Measurements from ENCODE around the gene FAM200C. TPM values are rescaled to one million over a fixed set of nuclear protein-coding genes. Genes with fewer than 3 reads are reported as not detected.

Gene FAM200C
- total RNA-seq, 1 donor from 2014 or later, result 25.3 TPM

DNA sequence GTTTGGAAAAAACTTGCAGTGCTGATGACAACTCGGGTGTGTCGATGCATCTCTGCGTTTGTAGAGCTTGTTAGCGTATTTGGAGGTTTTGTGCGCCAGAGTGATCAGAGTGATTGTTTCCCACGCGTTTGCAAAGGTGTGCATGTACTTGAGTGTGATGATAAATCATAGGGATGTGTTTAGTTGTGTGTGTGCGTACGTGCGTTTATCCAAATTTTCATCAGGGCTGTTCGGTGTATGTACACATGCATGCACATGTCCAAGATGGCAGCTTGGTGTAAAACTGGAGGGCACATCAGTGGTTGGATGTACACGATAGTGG lies 29.2 kb downstream of the FAM200C start:
- H3K4me1 Mint-ChIP-seq, result peaks cover 7% of the 10 kb centered on the region
- Histone ChIP-seq H3K4me3 (peak overlapping the region; percentile 48), H3K4me1 (no peaks in the 10 kb centered on the region), H3K27me3 (peaks cover 59% of the 10 kb centered on the region), H4K20me1 (ENCODE audit: low read depth) (no peaks in the 10 kb centered on the region), H3K27ac (no peak overlapping the region), H3F3A (ENCODE audit: low read depth) (peaks cover 9% of the 10 kb centered on the region), H3K36me3 (no peaks in the 10 kb centered on the region), H3K4me2 (peak overlapping the region; percentile 81), H2AFZ (replicated peaks) (peak overlapping the region; percentile 88), H3K79me2 (ENCODE audit: low read depth) (no peaks in the 10 kb centered on the region), H3K9me3 (ENCODE audit: low read depth) (no peaks in the 10 kb centered on the region), H3K9ac (no peak overlapping the region)
- no peak overlapping the region for H3K27ac Mint-ChIP-seq
- H3K27me3 Mint-ChIP-seq (ENCODE audit: insufficient read depth, low read depth), result peaks cover 9% of the 10 kb centered on the region
- no peaks in the 10 kb centered on the region for H3K36me3 Mint-ChIP-seq
- peak overlapping the region; percentile 78 for H3K4me3 Mint-ChIP-seq
- peaks cover 4% of the 10 kb centered on the region for H3K9me3 Mint-ChIP-seq
- TF ChIP-seq EZH2 (IDR thresholded peaks at IDR 0.05) (no peak), EZH2phosphoT487 (IDR thresholded peaks at IDR 0.05) (no peak), CTCF (IDR thresholded peaks at IDR 0.05) (no peak)
- no peak for DNase-seq (ENCODE audit: low spot score)

DNA sequence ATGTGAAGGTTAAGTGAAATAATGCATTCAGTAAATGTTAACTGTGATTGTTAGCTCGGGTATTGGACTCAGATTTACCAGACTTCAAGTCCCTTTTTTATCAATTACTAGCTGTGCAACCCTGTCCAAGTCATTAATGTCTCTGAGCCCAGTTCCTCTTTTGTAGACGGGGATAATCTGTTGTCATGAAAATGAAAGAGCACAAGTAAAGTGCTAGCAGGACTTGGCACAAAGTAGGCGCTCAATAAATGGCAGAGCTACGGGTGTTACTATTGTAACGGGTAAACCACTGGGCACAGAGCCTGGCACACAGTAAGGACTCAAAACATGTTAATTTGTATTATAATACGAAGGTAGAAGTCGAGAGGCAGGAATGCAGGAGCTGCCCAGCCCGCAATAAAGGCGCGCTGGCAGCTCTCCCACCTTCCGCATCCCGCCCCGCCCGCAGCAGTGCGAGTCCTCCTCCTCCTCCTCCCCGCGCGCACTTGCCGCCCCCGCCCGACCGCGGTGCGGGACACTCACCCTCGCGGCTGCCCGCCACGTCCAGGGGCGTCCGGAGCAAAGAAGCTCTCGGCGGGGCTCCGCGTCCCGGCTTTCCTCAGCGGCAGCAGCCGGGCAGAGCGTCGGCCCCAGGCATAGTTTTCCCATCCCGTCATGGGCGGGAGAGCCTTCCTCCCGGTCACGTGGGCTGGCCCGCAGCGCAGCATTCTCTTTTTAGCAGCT lies 29.7 kb downstream of the FAM200C start, which contains the start of gene C1QTNF2:
Gene C1QTNF2 (minus strand): TSS at position 637 of the 723 bp plus-strand sequence. CDS start 15,615 bp downstream, outside the sequence.
- H3K4me2 ChIP-seq, result peak within 1 kb of the TSS; percentile 81
- H3K9ac ChIP-seq, result no peak within 1 kb of the TSS
- Mint-ChIP-seq H3K4me1 (peaks cover 7% of the 10 kb centered on the region), H3K9me3 (peaks cover 4% of the 10 kb centered on the region), H3K4me3 (peak within 1 kb of the TSS; percentile 78), H3K27me3 (ENCODE audit: insufficient read depth, low read depth) (peaks cover 9% of the 10 kb centered on the region), H3K27ac (no peak within 1 kb of the TSS), H3K36me3 (no peaks in the 10 kb centered on the region)
- H3K27me3 ChIP-seq, result peaks cover 59% of the 10 kb centered on the region
- H3K4me3 ChIP-seq, result peak within 1 kb of the TSS; percentile 48
- peak; percentile 78 for DNase-seq (ENCODE audit: low spot score)
- peaks cover 9% of the 10 kb centered on the region for H3F3A ChIP-seq (ENCODE audit: low read depth)
- H4K20me1 ChIP-seq (ENCODE audit: low read depth), result no peaks in the 10 kb centered on the region
- H2AFZ ChIP-seq (replicated peaks), result peak within 1 kb of the TSS; percentile 88
- H3K36me3 ChIP-seq, result no peaks in the 10 kb centered on the region
- no peaks in the 10 kb centered on the region for H3K79me2 ChIP-seq (ENCODE audit: low read depth)
- no peak within 1 kb of the TSS for H3K27ac ChIP-seq
- TF ChIP-seq EZH2phosphoT487 (IDR thresholded peaks at IDR 0.05), result peak; percentile 36
- TF ChIP-seq EZH2 (IDR thresholded peaks at IDR 0.05), result peak; percentile 71
- TF ChIP-seq CTCF (IDR thresholded peaks at IDR 0.05), result no peak
- no peaks in the 10 kb centered on the region for H3K4me1 ChIP-seq
- no peaks in the 10 kb centered on the region for H3K9me3 ChIP-seq (ENCODE audit: low read depth)

- Mint-ChIP-seq H3K4me3 (no peak overlapping the region), H3K36me3 (no peaks in the 10 kb centered on the region), H3K4me1 (peaks cover 21% of the 10 kb centered on the region), H3K27me3 (ENCODE audit: insufficient read depth, low read depth) (peaks cover 9% of the 10 kb centered on the region), H3K9me3 (peaks cover 4% of the 10 kb centered on the region), H3K27ac (no peak overlapping the region)
- no peak overlapping the region for H3K27ac ChIP-seq
- H3F3A ChIP-seq (ENCODE audit: low read depth), result peaks cover 9% of the 10 kb centered on the region
- H3K4me2 ChIP-seq, result no peak overlapping the region
- no peak for DNase-seq (ENCODE audit: low spot score)
- no peak overlapping the region for H3K9ac ChIP-seq
- no peaks in the 10 kb centered on the region for H3K9me3 ChIP-seq (ENCODE audit: low read depth)
- no peaks in the 10 kb centered on the region for H4K20me1 ChIP-seq (ENCODE audit: low read depth)
- TF ChIP-seq EZH2phosphoT487 (IDR thresholded peaks at IDR 0.05) (no peak), CTCF (IDR thresholded peaks at IDR 0.05) (no peak), EZH2 (IDR thresholded peaks at IDR 0.05) (no peak)
- H3K79me2 ChIP-seq (ENCODE audit: low read depth), result no peaks in the 10 kb centered on the region
- H3K27me3 ChIP-seq, result peaks cover 46% of the 10 kb centered on the region
- no peak overlapping the region for H3K4me3 ChIP-seq
- H2AFZ ChIP-seq (replicated peaks), result no peak overlapping the region
- peaks cover 12% of the 10 kb centered on the region for H3K4me1 ChIP-seq
- H3K36me3 ChIP-seq, result no peaks in the 10 kb centered on the region
Measured at GRCh38 chr5:160367885-160368284, 32.0 kb downstream of the FAM200C start.

All from neural progenitor cell (in vitro differentiated cells).